Natural killer cell (primary cell): ENCODE data around the gene POGLUT2. TPM values are rescaled to one million over a fixed set of nuclear protein-coding genes. Genes with fewer than 3 reads are reported as not detected.

Experiments used
- ATAC-seq, 3 donors: fragments of 150-1000 bp in 2 of 3; fragments of 200-7000 bp in 1 of 3; cut with Tn5 transposase; 1 replicate in 1 of 3; 2 replicates in 2 of 3; pipeline ENCODE4 v1.10.0; 2021; ENCODE audit warnings: mild to moderate bottlenecking in 2 of 3, moderate library complexity in 2 of 3
- DNase-seq, 2 donors: peaks; one replicate each; pipeline versions ENCODE4 v3.0.0 to v3.0.0-alpha.2; 2013 to 2021; ENCODE audit warnings: mixed read lengths in 1 of 2
- H3K27ac ChIP-seq: one replicate; pipeline ENCODE4 v1.5.1; 2013; ENCODE audit warnings: mild to moderate bottlenecking, low read length
- H3K27me3 ChIP-seq: one replicate; pipeline ENCODE4 v1.6.1; 2013; ENCODE audit warnings: low read length; ENCODE audit not compliant: control insufficient read depth, insufficient read depth
- H3K36me3 ChIP-seq: one replicate; pipeline ENCODE4 v1.6.1; 2013; ENCODE audit warnings: low read length; ENCODE audit not compliant: control insufficient read depth, insufficient read depth
- H3K4me1 ChIP-seq: one replicate; pipeline ENCODE4 v1.6.1; 2013; ENCODE audit warnings: low read length; ENCODE audit not compliant: control insufficient read depth, insufficient read depth
- H3K4me3 ChIP-seq: one replicate; pipeline ENCODE4 v1.5.1; 2013; ENCODE audit warnings: low read length
- H3K9me3 ChIP-seq: one replicate; pipeline ENCODE4 v1.6.1; 2013; ENCODE audit warnings: low read length; ENCODE audit not compliant: control insufficient read depth, insufficient read depth
- H3K27ac Mint-ChIP-seq, 2 donors: one replicate each; pipeline ENCODE4 v1.8.0; 2022; ENCODE audit warnings: mild to moderate bottlenecking in 2 of 2, mixed read lengths in 2 of 2, moderate library complexity in 1 of 2
- H3K27me3 Mint-ChIP-seq, 2 donors: one replicate each; pipeline ENCODE4 v1.8.0; 2022; ENCODE audit warnings: low read depth in 2 of 2, mixed read lengths in 2 of 2
- H3K36me3 Mint-ChIP-seq: one replicate; pipeline ENCODE4 v1.8.0; 2022; ENCODE audit warnings: mixed read lengths
- H3K4me1 Mint-ChIP-seq, 2 donors: one replicate each; pipeline ENCODE4 v1.8.0; 2022; ENCODE audit warnings: mixed read lengths in 2 of 2
- H3K4me3 Mint-ChIP-seq: one replicate; pipeline ENCODE4 v1.8.0; 2022; ENCODE audit warnings: mild to moderate bottlenecking, moderate library complexity, mixed read lengths
- H3K9me3 Mint-ChIP-seq, 2 donors: one replicate each; pipeline ENCODE4 v1.8.0; 2022; ENCODE audit warnings: mixed read lengths in 2 of 2
- WGBS: methylation state at CpG from one replicate; pipeline ENCODE4 v1.1.7; 2013; ENCODE audit warnings: missing lambda C conversion rate; ENCODE audit not compliant: insufficient coverage; 5-methylcytosine and 5-hydroxymethylcytosine counted together
- intact Hi-C: fragments of 100-400 bp; cut with micrococcal nuclease; formaldehyde crosslinking; loops from one replicate; pipeline ENCODE4 v1.14.2; 2022
- total RNA-seq, 4 donors: library from RNA; stranded (reverse); fragments of 120-200 nt in 1 of 4; gene quantifications; one replicate each; pipeline versions ENCODE4 v1.2.3 to v1.2.4, GENCODE V29; 2013 to 2022
- TF ChIP-seq, protein P1 (sequence below): fragments of 200-600 bp; IDR thresholded peaks from one replicate; pipeline ENCODE4 v1.8.0; 2022; ENCODE audit warnings: antibody characterized with exemption

POGLUT2 gene
- total RNA-seq, 3 donors from 2014 or later (not counting 1 experiment from before 2014, with no cell fraction given): 0.28 to 5.1 (median 0.53) TPM

DNA sequence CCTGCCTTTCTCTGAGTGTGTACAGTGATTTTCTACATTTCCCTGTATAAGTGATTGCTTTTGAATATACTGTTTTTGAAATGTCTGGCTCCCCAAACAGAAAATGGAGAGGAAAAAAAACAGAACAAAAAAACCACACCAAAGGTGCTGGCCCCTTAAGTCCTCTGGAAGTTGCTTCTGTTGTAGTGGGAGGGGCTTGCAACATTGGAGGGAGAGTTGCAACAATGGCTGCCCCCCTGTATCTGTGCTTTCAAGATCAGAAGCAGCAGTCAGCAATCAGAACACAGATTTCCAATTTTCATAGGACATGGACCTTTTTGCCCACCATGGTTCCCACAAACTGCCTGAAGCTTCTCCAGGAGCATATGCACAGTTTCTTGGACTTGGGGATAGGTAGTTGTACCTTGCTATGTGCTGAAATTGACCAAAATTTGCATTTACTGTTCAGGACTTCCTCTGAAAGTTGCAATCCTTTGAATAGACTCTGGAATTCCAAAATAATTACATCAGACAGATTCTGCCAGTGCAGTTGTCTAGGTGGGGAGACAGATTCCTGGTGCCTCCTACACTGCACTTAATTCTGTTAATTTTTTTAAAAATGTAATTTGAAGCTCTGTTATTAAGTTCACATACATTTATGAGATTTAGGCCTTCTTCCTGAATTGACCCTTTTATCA is 14.0 kb upstream of the POGLUT2 start:
- no peaks in the 10 kb centered on the region for H3K9me3 ChIP-seq
- intact Hi-C loops: no loop called here
- H3K27me3 ChIP-seq: no peaks in the 10 kb centered on the region
- Mint-ChIP-seq H3K27me3 (no peaks in the 10 kb centered on the region), H3K4me3 (no peak overlapping the region), H3K4me1 (peaks cover 28 to 30% of the 10 kb centered on the region in 2 donors), H3K36me3 (peaks cover 9% of the 10 kb centered on the region), H3K27ac (no peak overlapping the region), H3K9me3 (no peaks in the 10 kb centered on the region)
- ATAC-seq (no peak), DNase-seq (no peak)
- H3K4me1 ChIP-seq: no peaks in the 10 kb centered on the region
- H3K27ac ChIP-seq: no peak overlapping the region
- TF ChIP-seq, protein P1, sequence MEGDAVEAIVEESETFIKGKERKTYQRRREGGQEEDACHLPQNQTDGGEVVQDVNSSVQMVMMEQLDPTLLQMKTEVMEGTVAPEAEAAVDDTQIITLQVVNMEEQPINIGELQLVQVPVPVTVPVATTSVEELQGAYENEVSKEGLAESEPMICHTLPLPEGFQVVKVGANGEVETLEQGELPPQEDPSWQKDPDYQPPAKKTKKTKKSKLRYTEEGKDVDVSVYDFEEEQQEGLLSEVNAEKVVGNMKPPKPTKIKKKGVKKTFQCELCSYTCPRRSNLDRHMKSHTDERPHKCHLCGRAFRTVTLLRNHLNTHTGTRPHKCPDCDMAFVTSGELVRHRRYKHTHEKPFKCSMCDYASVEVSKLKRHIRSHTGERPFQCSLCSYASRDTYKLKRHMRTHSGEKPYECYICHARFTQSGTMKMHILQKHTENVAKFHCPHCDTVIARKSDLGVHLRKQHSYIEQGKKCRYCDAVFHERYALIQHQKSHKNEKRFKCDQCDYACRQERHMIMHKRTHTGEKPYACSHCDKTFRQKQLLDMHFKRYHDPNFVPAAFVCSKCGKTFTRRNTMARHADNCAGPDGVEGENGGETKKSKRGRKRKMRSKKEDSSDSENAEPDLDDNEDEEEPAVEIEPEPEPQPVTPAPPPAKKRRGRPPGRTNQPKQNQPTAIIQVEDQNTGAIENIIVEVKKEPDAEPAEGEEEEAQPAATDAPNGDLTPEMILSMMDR: no peak
- no peak overlapping the region for H3K4me3 ChIP-seq
- H3K36me3 ChIP-seq: peaks cover 7% of the 10 kb centered on the region

DNA sequence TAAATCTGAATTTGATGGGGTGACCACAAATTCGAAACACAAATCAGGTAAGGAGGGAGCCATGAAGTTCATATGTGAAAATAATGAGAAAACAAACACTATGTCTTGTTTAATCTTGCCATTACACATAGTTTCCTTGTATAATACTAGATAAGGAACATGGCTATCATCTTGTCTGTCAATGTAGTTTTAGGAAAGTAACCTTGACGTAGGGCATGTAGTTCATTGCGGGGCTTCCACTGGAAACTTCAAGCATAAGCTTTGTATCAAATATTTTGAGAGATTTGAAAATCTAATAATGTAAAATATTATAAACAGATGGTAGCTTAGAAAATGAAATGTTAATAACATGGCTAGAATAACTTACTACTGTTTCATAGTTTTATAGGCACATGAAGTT is 8.9 kb upstream of the POGLUT2 start:
- intact Hi-C loops: no loop called here
- Histone ChIP-seq H3K4me3 (no peak overlapping the region), H3K36me3 (no peaks in the 10 kb centered on the region), H3K4me1 (no peaks in the 10 kb centered on the region), H3K9me3 (no peaks in the 10 kb centered on the region), H3K27ac (no peak overlapping the region), H3K27me3 (no peaks in the 10 kb centered on the region)
- 100% methylated on average over 3 of the region's 3 CpGs for WGBS
- no peak overlapping the region for H3K27ac Mint-ChIP-seq
- peaks cover 29 to 31% of the 10 kb centered on the region in 2 donors for H3K4me1 Mint-ChIP-seq
- H3K9me3 Mint-ChIP-seq: no peaks in the 10 kb centered on the region
- TF ChIP-seq, protein P1: no peak
- H3K36me3 Mint-ChIP-seq: peaks cover 9% of the 10 kb centered on the region
- DNase-seq (no peak), ATAC-seq (no peak)
- H3K4me3 Mint-ChIP-seq: no peak overlapping the region
- no peaks in the 10 kb centered on the region for H3K27me3 Mint-ChIP-seq

DNA sequence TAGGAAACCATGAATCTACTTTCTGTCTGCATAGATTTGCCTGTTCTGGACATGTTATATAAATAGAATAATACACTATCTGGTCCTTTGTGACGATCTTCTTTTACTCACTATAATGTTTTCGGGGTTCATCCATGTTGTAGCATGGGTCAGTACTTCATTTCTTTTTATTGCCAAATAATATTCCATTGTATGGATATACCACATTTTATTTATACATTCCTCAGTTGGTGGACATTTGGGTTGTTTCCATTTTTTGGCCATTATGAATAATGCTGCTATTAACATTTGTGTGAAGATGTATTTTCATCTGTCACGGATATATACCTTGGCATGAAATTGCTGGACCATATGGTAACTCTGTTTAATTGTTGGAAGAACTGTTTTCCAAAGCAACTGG is 6.9 kb upstream of the POGLUT2 start:
- H3K4me1 Mint-ChIP-seq: peaks cover 36 to 38% of the 10 kb centered on the region in 2 donors
- TF ChIP-seq, protein P1: no peak
- no peaks in the 10 kb centered on the region for H3K27me3 Mint-ChIP-seq
- DNase-seq (no peak), ATAC-seq (no peak)
- H3K27me3 ChIP-seq: no peaks in the 10 kb centered on the region
- H3K9me3 Mint-ChIP-seq: no peaks in the 10 kb centered on the region
- H3K4me3 Mint-ChIP-seq: no peak overlapping the region
- H3K36me3 ChIP-seq: no peaks in the 10 kb centered on the region
- intact Hi-C loops: no loop called here
- H3K36me3 Mint-ChIP-seq: no peaks in the 10 kb centered on the region
- no peak overlapping the region for H3K4me3 ChIP-seq
- WGBS: 100% methylated on average over 1 of the region's 3 CpGs
- no peak overlapping the region for H3K27ac Mint-ChIP-seq
- H3K9me3 ChIP-seq: no peaks in the 10 kb centered on the region
- H3K4me1 ChIP-seq: peaks cover 6% of the 10 kb centered on the region
- no peak overlapping the region for H3K27ac ChIP-seq
